ENCODE measurements around the gene IL17RA.

IL17RA gene

GRCh38 chr22:17083811-17084441, 874 bp upstream of the IL17RA start:
- no peak for DNase-seq (ENCODE audit: low read depth in 2 of 2)

GRCh38 chr22:17085277-17086181, 729 bp downstream of the IL17RA start:
- DNase-seq (ENCODE audit: low read depth in 2 of 2), result no peak

- DNase-seq (ENCODE audit: low read depth in 2 of 2), result no peak
Observed at GRCh38 chr22:17086296-17086695, 1.5 kb downstream of the IL17RA start.

- no peak for DNase-seq (ENCODE audit: low read depth in 2 of 2)
Observed at GRCh38 chr22:17086788-17087497, 2.1 kb downstream of the IL17RA start.

GRCh38 chr22:17087498-17088131, 2.8 kb downstream of the IL17RA start:
- DNase-seq (ENCODE audit: low read depth in 2 of 2), result peak in 1 of 2 donors; percentile 22

GRCh38 chr22:17090550-17090949, 5.8 kb downstream of the IL17RA start:
- DNase-seq (ENCODE audit: low read depth in 2 of 2), result no peak

- DNase-seq (ENCODE audit: low read depth in 2 of 2), result no peak
Observed at GRCh38 chr22:17091851-17092250, 7.1 kb downstream of the IL17RA start.

GRCh38 chr22:17093081-17093480, 8.3 kb downstream of the IL17RA start:
- DNase-seq (ENCODE audit: low read depth in 2 of 2), result no peak

GRCh38 chr22:17095538-17095937, 10.7 kb downstream of the IL17RA start:
- DNase-seq (ENCODE audit: low read depth in 2 of 2), result no peak

GRCh38 chr22:17096071-17096470, 11.3 kb downstream of the IL17RA start:
- no peak for DNase-seq (ENCODE audit: low read depth in 2 of 2)

- DNase-seq (ENCODE audit: low read depth in 2 of 2), result no peak
Observed at GRCh38 chr22:17097062-17097461, 12.3 kb downstream of the IL17RA start.

- DNase-seq (ENCODE audit: low read depth in 2 of 2), result no peak
Observed at GRCh38 chr22:17097701-17098100, 12.9 kb downstream of the IL17RA start.

GRCh38 chr22:17098379-17098819, 13.6 kb downstream of the IL17RA start:
- no peak for DNase-seq (ENCODE audit: low read depth in 2 of 2)

GRCh38 chr22:17100621-17101020, 15.8 kb downstream of the IL17RA start:
- DNase-seq (ENCODE audit: low read depth in 2 of 2), result no peak

GRCh38 chr22:17101475-17102296, 16.9 kb downstream of the IL17RA start:
- no peak for DNase-seq (ENCODE audit: low read depth in 2 of 2)

- DNase-seq (ENCODE audit: low read depth in 2 of 2), result no peak
Observed at GRCh38 chr22:17102297-17102667, 17.5 kb downstream of the IL17RA start.

GRCh38 chr22:17103351-17103750, 18.6 kb downstream of the IL17RA start:
- DNase-seq (ENCODE audit: low read depth in 2 of 2), result no peak

- no peak for DNase-seq (ENCODE audit: low read depth in 2 of 2)
Observed at GRCh38 chr22:17104336-17104935, 19.6 kb downstream of the IL17RA start.

- DNase-seq (ENCODE audit: low read depth in 2 of 2), result no peak
Observed at GRCh38 chr22:17105143-17106129, 20.6 kb downstream of the IL17RA start.
